Upper lobe of left lung (tissue), 4 donors: Measurements from ENCODE around the gene THBD.

ENCODE experiments used
- CTCF ChIP-seq, 6 experiments: fragments of 450-650 bp in 4 of 6; fragments of 200-600 bp in 2 of 6; sonication (generic) in 2 of 6; IDR thresholded peaks; one replicate each; pipeline ENCODE4 v1.5.1; 2016 to 2019; ENCODE audit warnings: antibody characterized with exemption in 6 of 6
- EP300 ChIP-seq, 4 donors: sonication (generic); formaldehyde crosslinking; IDR thresholded peaks; one replicate each; pipeline ENCODE4 v1.5.1; 2017; ENCODE audit warnings: antibody characterized with exemption in 4 of 4, control low read depth in 2 of 4
- POLR2A ChIP-seq, 4 donors: fragments of 450-650 bp; IDR thresholded peaks; one replicate each; pipeline ENCODE4 v1.5.1; 2016 to 2017; ENCODE audit warnings: antibody characterized with exemption in 4 of 4, mild to moderate bottlenecking in 2 of 4
- POLR2AphosphoS5 ChIP-seq, 2 donors: sonication (generic); formaldehyde crosslinking; IDR thresholded peaks; one replicate each; pipeline ENCODE4 v1.5.1; 2017; ENCODE audit warnings: antibody characterized with exemption in 2 of 2

GRCh38 chr20:23047001-23047737 is 2.3 kb downstream of the THBD start:
- TF ChIP-seq CTCF (IDR thresholded peaks at IDR 0.05) (no peak), POLR2A (IDR thresholded peaks at IDR 0.05) (no peak), POLR2AphosphoS5 (IDR thresholded peaks at IDR 0.05) (no peak), EP300 (IDR thresholded peaks at IDR 0.05) (no peak)
